Spleen (tissue), 11 donors: Measurements from ENCODE around the gene ACACA. TPM values are rescaled to one million over a fixed set of nuclear protein-coding genes. Genes with fewer than 3 reads are reported as not detected.

Experiments
- DNase-seq: peaks from one replicate; pipeline ENCODE4 v3.0.0-alpha.2; 2020
- H3K27ac ChIP-seq, 8 donors: fragments of 200-600 bp; sonication (generic) in 7 of 8; 1 replicate in 4 of 8; 2 replicates in 4 of 8; pipeline versions ENCODE4 v1.5.0 to v1.8.0; 2016 to 2021; ENCODE audit warnings: inconsistent platforms in 4 of 8, mild to moderate bottlenecking in 4 of 8, moderate library complexity in 1 of 8
- H3K27me3 ChIP-seq, 7 donors: fragments of 200-600 bp; sonication (generic) in 6 of 7; replicated peaks in 1 of 7; 1 replicate in 4 of 7; 2 replicates in 3 of 7; pipeline versions ENCODE4 v1.5.0 to v1.8.0; 2016 to 2021; ENCODE audit warnings: inconsistent platforms in 3 of 7, mild to moderate bottlenecking in 1 of 7
- H3K36me3 ChIP-seq, 6 donors: fragments of 200-600 bp; sonication (generic) in 5 of 6; 1 replicate in 4 of 6; 2 replicates in 2 of 6; pipeline versions ENCODE4 v1.5.0 to v1.8.0; 2016 to 2021; ENCODE audit warnings: inconsistent platforms in 2 of 6
- H3K4me1 ChIP-seq, 6 donors: fragments of 200-600 bp; sonication (generic) in 5 of 6; 1 replicate in 3 of 6; 2 replicates in 3 of 6; pipeline versions ENCODE4 v1.5.0 to v1.8.0; 2016 to 2021; ENCODE audit warnings: inconsistent platforms in 3 of 6
- H3K4me3 ChIP-seq, 8 donors: fragments of 200-600 bp; sonication (generic) in 7 of 8; 1 replicate in 4 of 8; 2 replicates in 4 of 8; pipeline versions ENCODE4 v1.5.0 to v1.8.0; 2016 to 2021; ENCODE audit warnings: inconsistent platforms in 4 of 8, mild to moderate bottlenecking in 4 of 8, moderate library complexity in 2 of 8
- H3K9me3 ChIP-seq, 8 donors: fragments of 200-600 bp; sonication (generic) in 7 of 8; 1 replicate in 4 of 8; 2 replicates in 4 of 8; pipeline versions ENCODE4 v1.5.0 to v1.8.0; 2016 to 2021; ENCODE audit warnings: inconsistent platforms in 4 of 8
- CTCF ChIP-seq, 11 experiments: fragments of 200-600 bp in 7 of 11; fragments of 450-650 bp in 4 of 11; sonication (generic) in 4 of 11; IDR thresholded peaks in 8 of 11; conservative IDR thresholded peaks in 3 of 11; 1 replicate in 7 of 11; 2 replicates in 4 of 11; pipeline versions ENCODE4 v1.4.0 to v1.8.0; 2016 to 2021; ENCODE audit warnings: antibody characterized with exemption in 11 of 11, inconsistent platforms in 4 of 11, mild to moderate bottlenecking in 1 of 11
- POLR2A ChIP-seq, 3 donors: fragments of 450-650 bp; IDR thresholded peaks; one replicate each; pipeline ENCODE4 v1.5.1; 2017; ENCODE audit warnings: antibody characterized with exemption in 3 of 3, mild to moderate bottlenecking in 1 of 3
- POLR2AphosphoS5 ChIP-seq, 3 donors: sonication (generic); formaldehyde crosslinking; IDR thresholded peaks; one replicate each; pipeline ENCODE4 v1.5.1; 2017; ENCODE audit warnings: antibody characterized with exemption in 3 of 3
- WGBS, 5 donors: extraction: QIAGEN DNeasy Blood & Tissue Kit in 3 of 5; methylation state at CpG; one replicate each; pipeline versions ENCODE4 v1.1.5 to v1.1.7; 2013 to 2018; 5-methylcytosine and 5-hydroxymethylcytosine counted together
- intact Hi-C: fragments of 100-400 bp; cut with DNase I; formaldehyde crosslinking; loops from one replicate; pipeline ENCODE4 v1.15.0; 2023; ENCODE audit warnings: low total_unique reads
- polyA plus RNA-seq, 3 donors: library from polyadenylated mRNA; stranded (reverse); fragments of 200-250 nt; gene quantifications; one replicate each; pipeline ENCODE4 v1.2.1, GENCODE V29; 2013
- total RNA-seq, 7 donors: library from RNA; depleted of rRNA in 3 of 7; stranded (reverse); fragments of >200 nt in 3 of 7; fragmentation: NEBNext Ultra II Directional in 4 of 7; extraction: Animal tissue kit (Norgen Biotek cat#: 25700) in 4 of 7; gene quantifications; one replicate each; pipeline versions ENCODE4 v1.1.0 to v1.2.1, GENCODE V29; 2016 to 2021
- donor health status: healthy with polysubstance abuse.
- donor health status: DM: no; HTN: no; CAD: no; lungs with moderate emphysema.
- donor health status: DM: no; HTN: no; CAD: no.
- donor health status: Bipolar disorder and iron deficiency.
- donor health status: healthy.
- donor health status: DM: no; HTN: no; CAD: no.
- donor health status: DM: yes; HTN: yes; CAD: no.

The ACACA gene
- total and polyA plus RNA-seq, 10 donors, result 3.2 to 50.8 (median 29.2) TPM

GRCh38 chr17:37360632-37361031 lies 46.0 kb downstream of the ACACA start:
- Histone ChIP-seq H3K36me3 (no peaks in the 10 kb centered on the region), H3K4me1 (peaks cover 11 to 43% (median 26%) of the 10 kb centered on the region in 6 donors), H3K9me3 (no peaks in the 10 kb centered on the region), H3K27ac (no peak overlapping the region), H3K4me3 (no peak overlapping the region), H3K27me3 (no peaks in the 10 kb centered on the region)
- WGBS, 5 donors, result 67 to 89% (median 79%) methylated on average over 3 of the region's 3 CpGs
- TF ChIP-seq POLR2AphosphoS5 (IDR thresholded peaks at IDR 0.05), result no peak
- no peak for TF ChIP-seq POLR2A (IDR thresholded peaks at IDR 0.05)
- no peak for TF ChIP-seq CTCF (IDR thresholded peaks at IDR 0.05 in 8 of 11, conservative IDR thresholded peaks at IDR 0.05 in 3 of 11)
- DNase-seq, result no peak
- intact Hi-C loops, result no loop called here

GRCh38 chr17:37359682-37360188 lies 46.9 kb downstream of the ACACA start:
- 13 to 29% (median 20%) methylated on average over 15 to 18 of the region's 18 CpGs for WGBS, 5 donors
- no peak for DNase-seq

GRCh38 chr17:37358830-37359681 lies 47.6 kb downstream of the ACACA start:
- peak overlapping the region; percentile 70 to 97 (median 89) for H3K4me3 ChIP-seq
- WGBS, 5 donors, result 0 to 1% (median 1%) methylated on average over 35 to 88 of the region's 88 CpGs

More at GRCh38 chr17:37359682-37360188, 46.9 kb downstream of the ACACA start:
- intact Hi-C loops, result no loop called here
- Histone ChIP-seq H3K9me3 (no peaks in the 10 kb centered on the region), H3K27ac (peak overlapping the region; percentile 44 to 87 (median 80)), H3K4me1 (peaks cover 11 to 43% (median 26%) of the 10 kb centered on the region in 6 donors), H3K27me3 (no peaks in the 10 kb centered on the region), H3K36me3 (no peaks in the 10 kb centered on the region), H3K4me3 (peak overlapping the region; percentile 70 to 97 (median 89))
- TF ChIP-seq POLR2AphosphoS5 (IDR thresholded peaks at IDR 0.05) (no peak), CTCF (IDR thresholded peaks at IDR 0.05 in 8 of 11, conservative IDR thresholded peaks at IDR 0.05 in 3 of 11) (no peak), POLR2A (IDR thresholded peaks at IDR 0.05) (no peak)

More at GRCh38 chr17:37358830-37359681, 47.6 kb downstream of the ACACA start:
- TF ChIP-seq POLR2AphosphoS5 (IDR thresholded peaks at IDR 0.05) (peak; percentile 71 to 86 (median 83)), POLR2A (IDR thresholded peaks at IDR 0.05) (peak in 2 of 3 donors; percentile 16 to 43), CTCF (IDR thresholded peaks at IDR 0.05 in 8 of 11, conservative IDR thresholded peaks at IDR 0.05 in 3 of 11) (peak in 8 of 11 experiments; percentile 39 to 75 (median 64))
- intact Hi-C loops, result no loop called here
- peak; percentile 98 for DNase-seq
- peaks cover 11 to 43% (median 26%) of the 10 kb centered on the region in 6 donors for H3K4me1 ChIP-seq
- H3K36me3 ChIP-seq, result peaks cover 0 to under 1% (median 0%) of the 10 kb centered on the region in 6 donors
- no peaks in the 10 kb centered on the region for H3K27me3 ChIP-seq
- H3K9me3 ChIP-seq, result no peaks in the 10 kb centered on the region
- H3K27ac ChIP-seq, result peak overlapping the region; percentile 44 to 87 (median 80)
